Cardiac muscle cell (in vitro differentiated cells and primary cell): Measurements from ENCODE around the gene RETREG1. TPM values are rescaled to one million over a fixed set of nuclear protein-coding genes. Genes with fewer than 3 reads are reported as not detected.
A peak's percentile ranks its signal among the peaks of the same experiment; 100 is the strongest.

Experiments used
- DNase-seq, 2 donors: peaks; one replicate each; pipeline versions ENCODE4 v3.0.0 to v3.0.0-alpha.2; 2010 to 2017; ENCODE audit warnings: low read depth in 1 of 2, low spot score in 1 of 2
- H3K27ac ChIP-seq: fragments of 200-600 bp; sonication (generic); 2 replicates; pipeline ENCODE4 v1.5.1; 2016
- H3K27me3 ChIP-seq: fragments of 200-600 bp; sonication (generic); 2 replicates; pipeline ENCODE4 v1.6.0; 2016; ENCODE audit warnings: control low read depth
- H3K36me3 ChIP-seq: fragments of 200-600 bp; sonication (generic); 2 replicates; pipeline ENCODE4 v1.5.1; 2016; ENCODE audit warnings: control low read depth
- H3K4me1 ChIP-seq: fragments of 200-600 bp; sonication (generic); 2 replicates; pipeline ENCODE4 v1.8.1; 2017; ENCODE audit warnings: low read depth, mild to moderate bottlenecking, mixed run types
- H3K4me3 ChIP-seq: fragments of 200-600 bp; sonication (generic); 2 replicates; pipeline ENCODE4 v1.5.1; 2016; ENCODE audit warnings: mild to moderate bottlenecking
- H3K9me3 ChIP-seq: fragments of 200-600 bp; sonication (generic); 2 replicates; pipeline ENCODE4 v1.5.1; 2017; ENCODE audit warnings: low read depth, mild to moderate bottlenecking, control low read depth
- CTCF ChIP-seq: IDR thresholded peaks from 2 replicates; pipeline ENCODE4 v1.5.1; 2012; ENCODE audit warnings: low read depth, mild to moderate bottlenecking, low read length
- polyA plus RNA-seq: library from polyadenylated mRNA; unstranded; fragments of >200 nt; fragmentation: Nextera tagmentation; extraction: Ambion mirVana; gene quantifications from 2 replicates; pipeline ENCODE4 v1.2.1, GENCODE V29; 2016
- total RNA-seq: library from RNA; depleted of rRNA; stranded (reverse); fragments of >200 nt; gene quantifications from 2 replicates; pipeline ENCODE4 v1.2.3, GENCODE V29; 2016

The RETREG1 gene
- total and polyA plus RNA-seq, 2 experiments from 2014 or later: 14.0 to 39.2 TPM

- H3K9me3 ChIP-seq: no peaks in the 10 kb centered on the region
Measured at GRCh38 chr5:16589658-16590057, 27.1 kb downstream of the RETREG1 start.

GRCh38 chr5:16588434-16589214 lies 28.2 kb downstream of the RETREG1 start:
- H3K9me3 ChIP-seq: no peaks in the 10 kb centered on the region
- no peak overlapping the region for H3K4me3 ChIP-seq
- peaks cover 14% of the 10 kb centered on the region for H3K4me1 ChIP-seq
- no peak overlapping the region for H3K27ac ChIP-seq
- no peaks in the 10 kb centered on the region for H3K36me3 ChIP-seq
- H3K27me3 ChIP-seq: no peaks in the 10 kb centered on the region
- DNase-seq: no peak
- TF ChIP-seq CTCF: no peak

More at GRCh38 chr5:16589658-16590057, 27.1 kb downstream of the RETREG1 start:
- H3K27ac ChIP-seq: no peak overlapping the region
- no peak for TF ChIP-seq CTCF
- no peak for DNase-seq
- H3K4me3 ChIP-seq: no peak overlapping the region
- no peaks in the 10 kb centered on the region for H3K27me3 ChIP-seq
- no peaks in the 10 kb centered on the region for H3K36me3 ChIP-seq
- peaks cover 14% of the 10 kb centered on the region for H3K4me1 ChIP-seq

GRCh38 chr5:16586556-16586955 lies 30.2 kb downstream of the RETREG1 start:
- Histone ChIP-seq H3K27me3 (no peaks in the 10 kb centered on the region), H3K36me3 (no peaks in the 10 kb centered on the region), H3K9me3 (no peaks in the 10 kb centered on the region), H3K4me3 (no peak overlapping the region), H3K27ac (no peak overlapping the region), H3K4me1 (peaks cover 8% of the 10 kb centered on the region)
- DNase-seq: no peak
- no peak for TF ChIP-seq CTCF

GRCh38 chr5:16585041-16585667 lies 31.6 kb downstream of the RETREG1 start:
- Histone ChIP-seq H3K4me3 (no peak overlapping the region), H3K9me3 (no peaks in the 10 kb centered on the region), H3K36me3 (no peaks in the 10 kb centered on the region), H3K27ac (no peak overlapping the region), H3K4me1 (peaks cover 10% of the 10 kb centered on the region), H3K27me3 (no peaks in the 10 kb centered on the region)
- peak; percentile 52 for TF ChIP-seq CTCF
- DNase-seq: no peak

- no peak for TF ChIP-seq CTCF
- Histone ChIP-seq H3K27me3 (no peaks in the 10 kb centered on the region), H3K9me3 (no peaks in the 10 kb centered on the region), H3K27ac (no peak overlapping the region), H3K36me3 (no peaks in the 10 kb centered on the region), H3K4me1 (peaks cover 12% of the 10 kb centered on the region), H3K4me3 (no peak overlapping the region)
- no peak for DNase-seq
Measured at GRCh38 chr5:16582081-16582480, 34.7 kb downstream of the RETREG1 start.
